ENCODE data around the gene AP3D1.

AP3D1 gene

GRCh38 chr19:2181633-2181997 is 30.2 kb upstream of the AP3D1 start:
- no peak for DNase-seq (ENCODE audit: low read depth in 2 of 2)

DNA sequence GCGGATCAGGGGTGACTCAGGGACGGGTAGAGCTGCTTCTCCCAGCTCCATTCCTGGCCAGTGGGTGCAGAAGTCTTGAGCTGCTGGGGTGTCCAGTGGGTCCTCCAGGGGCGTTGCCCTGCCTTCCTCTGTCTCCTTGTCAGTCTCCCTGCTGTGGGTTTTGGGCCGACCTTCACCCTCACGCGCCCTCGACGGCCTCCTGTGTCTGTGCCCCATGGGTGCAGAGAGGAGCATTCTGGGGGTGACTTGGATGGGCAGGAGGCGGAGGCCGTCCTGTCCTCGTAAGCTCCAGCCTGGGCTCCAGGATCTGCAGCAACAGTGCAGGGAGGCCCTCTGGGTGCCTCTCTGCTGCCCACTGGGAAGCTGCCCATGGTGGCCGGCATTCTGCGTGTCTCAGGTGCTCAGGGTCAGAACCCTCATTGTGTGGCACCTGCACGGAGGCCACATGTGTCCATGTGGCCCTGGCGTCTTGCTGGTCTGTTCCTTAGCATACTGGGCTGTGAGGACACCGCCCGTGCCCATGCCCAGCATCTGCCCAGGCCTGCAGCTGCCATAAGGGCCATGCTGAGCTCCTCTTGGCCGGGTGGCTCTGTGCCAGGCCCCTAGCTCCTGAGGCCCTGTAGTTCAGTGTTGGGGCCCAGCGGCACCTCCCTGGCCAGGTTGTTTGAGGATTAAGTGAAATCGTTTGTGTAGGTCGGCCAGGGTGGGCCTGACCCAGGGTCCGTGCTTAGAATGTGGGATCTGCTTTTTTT is 29.7 kb upstream of the AP3D1 start:
- DNase-seq (ENCODE audit: low read depth in 2 of 2) = no peak

- no peak for DNase-seq (ENCODE audit: low read depth in 2 of 2)
Measured at GRCh38 chr19:2180114-2180513, 28.7 kb upstream of the AP3D1 start.

- DNase-seq (ENCODE audit: low read depth in 2 of 2) = no peak
Measured at GRCh38 chr19:2179095-2179494, 27.7 kb upstream of the AP3D1 start.

- DNase-seq (ENCODE audit: low read depth in 2 of 2) = no peak
Measured at GRCh38 chr19:2176337-2176994, 25.1 kb upstream of the AP3D1 start.

GRCh38 chr19:2175742-2176141 is 24.4 kb upstream of the AP3D1 start:
- no peak for DNase-seq (ENCODE audit: low read depth in 2 of 2)

- no peak for DNase-seq (ENCODE audit: low read depth in 2 of 2)
Measured at GRCh38 chr19:2173767-2174577, 22.6 kb upstream of the AP3D1 start.

DNA sequence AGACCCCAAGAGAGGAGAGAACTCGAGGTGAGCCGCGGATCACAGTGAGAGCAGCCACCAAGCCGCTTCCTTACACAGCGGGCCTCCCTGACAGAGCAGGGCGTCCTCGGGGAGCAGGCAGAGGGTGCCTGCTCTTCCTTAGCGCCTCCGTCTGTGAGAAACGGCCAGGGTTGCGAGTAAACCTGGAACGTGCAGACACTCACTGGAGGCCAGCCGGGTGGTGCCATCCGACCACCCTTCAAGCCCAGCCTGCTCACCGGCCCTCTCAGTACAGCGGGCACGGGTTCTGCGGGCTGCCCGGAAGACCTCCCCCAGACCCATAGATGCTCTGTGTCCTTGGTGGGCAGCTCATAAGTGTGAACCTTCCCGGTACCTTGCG is 22.0 kb upstream of the AP3D1 start:
- no peak for DNase-seq (ENCODE audit: low read depth in 2 of 2)

GRCh38 chr19:2171349-2172145 is 20.2 kb upstream of the AP3D1 start:
- peak; percentile 58 to 76 for DNase-seq (ENCODE audit: low read depth in 2 of 2)

GRCh38 chr19:2170987-2171348 is 19.6 kb upstream of the AP3D1 start:
- no peak for DNase-seq (ENCODE audit: low read depth in 2 of 2)

DNA sequence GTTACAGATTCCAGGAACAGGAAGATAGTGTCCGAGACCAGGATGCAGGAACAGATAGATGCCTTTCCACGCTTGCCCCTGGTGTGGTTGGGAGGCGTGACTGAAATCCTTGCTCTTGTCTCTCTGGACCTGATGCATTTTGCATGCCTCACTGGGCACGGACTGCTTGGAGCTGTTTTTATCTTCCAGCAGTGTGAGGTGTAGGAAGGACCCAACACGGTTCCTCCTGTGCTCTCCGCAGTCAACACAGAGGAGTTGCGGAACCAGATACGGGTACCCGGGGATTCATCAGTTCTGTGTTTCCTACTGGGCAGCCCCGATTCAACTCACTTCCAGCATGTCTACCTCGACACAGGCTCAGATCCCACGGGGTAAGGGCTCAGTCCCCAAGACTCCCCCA is 18.9 kb upstream of the AP3D1 start:
- DNase-seq (ENCODE audit: low read depth in 2 of 2) = no peak

DNA sequence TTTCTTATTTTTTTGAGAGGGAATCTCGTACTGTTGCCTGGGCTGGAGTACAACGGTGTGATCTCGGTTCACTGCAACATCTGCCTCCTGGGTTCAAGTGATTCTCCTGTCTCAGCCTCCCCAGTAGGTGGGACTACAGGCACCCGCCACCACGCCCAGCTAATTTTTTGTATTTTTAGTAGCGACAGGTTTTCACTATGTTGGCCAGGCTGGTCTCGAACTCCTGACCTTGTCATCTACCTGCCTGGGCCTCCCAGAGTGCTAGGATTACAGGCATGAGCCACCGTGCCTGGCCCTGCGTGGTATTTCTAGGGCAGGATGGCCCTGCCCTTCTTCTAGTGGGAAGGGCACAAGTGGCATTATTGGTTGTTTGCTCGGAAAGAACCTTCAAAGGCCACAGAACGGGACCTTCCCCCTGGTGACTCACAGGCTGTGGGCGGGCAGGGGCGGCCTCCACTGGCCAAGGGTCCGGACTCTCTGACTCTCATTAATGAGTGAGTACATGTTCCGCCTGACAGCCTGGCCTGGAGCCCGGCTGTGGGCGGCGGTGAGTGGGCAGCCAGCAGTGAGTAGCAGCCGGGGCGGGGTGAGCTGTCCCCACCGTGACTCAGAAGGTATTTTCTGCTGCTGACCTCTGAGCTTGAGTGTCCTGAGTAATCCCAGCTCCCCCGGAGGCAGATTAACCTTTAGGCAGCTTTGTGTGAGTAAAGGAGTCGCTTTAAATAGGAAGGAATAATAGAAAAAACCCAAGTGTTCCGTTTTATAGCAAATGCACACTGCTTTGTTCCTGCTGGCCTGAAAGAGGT is 17.5 kb upstream of the AP3D1 start:
- DNase-seq (ENCODE audit: low read depth in 2 of 2) = peak; percentile 58 to 78

GRCh38 chr19:2167896-2168618 is 16.7 kb upstream of the AP3D1 start:
- no peak for DNase-seq (ENCODE audit: low read depth in 2 of 2)

DNA sequence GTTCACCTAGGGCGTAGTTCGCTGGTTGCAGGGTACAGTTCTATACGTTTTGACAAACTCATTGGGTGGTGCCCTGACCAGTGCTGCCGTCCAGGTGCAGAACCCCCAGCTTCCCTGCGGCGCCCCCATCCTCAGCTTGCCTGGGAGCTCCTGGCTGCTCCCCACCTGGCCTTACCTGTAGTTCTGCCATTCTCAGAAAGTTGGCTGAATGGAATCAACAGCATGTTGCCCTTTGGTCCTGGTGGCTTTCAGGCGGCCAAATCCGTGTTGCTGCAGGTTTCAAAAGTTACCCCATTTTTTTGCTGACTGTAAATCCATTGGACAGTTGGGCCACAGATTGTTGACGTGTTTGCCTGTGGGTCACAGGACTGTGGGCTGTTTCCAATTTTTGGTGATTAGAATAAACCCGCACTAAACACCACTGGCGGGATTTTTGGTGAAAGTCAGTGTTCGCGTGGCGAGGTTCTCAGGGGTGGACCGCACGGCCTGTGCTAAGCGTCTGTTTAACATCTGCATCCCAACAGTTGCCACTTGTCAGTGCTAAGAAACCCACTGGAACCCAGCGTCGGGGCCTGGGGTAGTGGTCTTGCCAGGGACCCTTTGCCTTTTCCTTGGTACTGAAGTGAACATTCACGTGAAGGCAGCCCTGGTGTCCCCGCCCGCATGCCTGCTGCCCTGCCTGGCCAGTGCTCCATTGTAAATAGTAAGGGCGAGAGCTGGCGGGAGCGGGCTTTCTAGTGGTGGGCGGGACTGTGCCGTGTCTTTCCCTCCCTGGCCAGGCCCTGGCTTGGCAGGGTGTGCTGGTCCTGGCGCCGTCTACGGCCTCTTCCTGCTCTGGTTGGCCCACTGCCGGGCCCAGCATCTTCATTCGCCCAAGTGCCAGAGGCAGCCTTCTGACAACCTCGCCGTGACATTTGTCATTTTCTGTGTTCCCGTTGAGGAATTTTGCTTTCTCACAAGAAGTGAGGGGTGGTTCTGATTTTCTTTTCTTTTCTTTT is 15.7 kb upstream of the AP3D1 start:
- no peak for DNase-seq (ENCODE audit: low read depth in 2 of 2)

GRCh38 chr19:2164020-2164998 is 12.9 kb upstream of the AP3D1 start:
- no peak for DNase-seq (ENCODE audit: low read depth in 2 of 2)

DNA sequence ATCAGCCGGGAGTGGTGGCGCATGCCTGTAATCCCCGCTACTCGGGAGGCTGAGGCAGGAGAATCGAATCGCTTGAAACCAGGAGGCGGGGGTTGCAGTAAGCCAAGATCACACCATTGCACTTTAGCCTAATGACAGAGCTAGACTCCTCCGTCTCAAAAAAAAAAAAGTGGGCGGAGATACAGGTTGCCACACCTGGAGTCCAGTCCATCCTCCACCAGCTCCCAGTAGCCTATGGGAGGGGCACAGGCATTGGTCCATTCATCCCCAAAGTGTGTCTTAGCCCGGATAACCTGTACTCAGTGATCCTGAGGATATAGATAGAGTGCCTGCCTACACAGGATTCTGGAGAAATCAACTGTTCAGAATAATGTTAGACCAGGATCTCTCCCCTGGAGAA is 9.0 kb upstream of the AP3D1 start:
- no peak for DNase-seq (ENCODE audit: low read depth in 2 of 2)

- DNase-seq (ENCODE audit: low read depth in 2 of 2) = no peak
Measured at GRCh38 chr19:2157452-2157851, 6.1 kb upstream of the AP3D1 start.

DNA sequence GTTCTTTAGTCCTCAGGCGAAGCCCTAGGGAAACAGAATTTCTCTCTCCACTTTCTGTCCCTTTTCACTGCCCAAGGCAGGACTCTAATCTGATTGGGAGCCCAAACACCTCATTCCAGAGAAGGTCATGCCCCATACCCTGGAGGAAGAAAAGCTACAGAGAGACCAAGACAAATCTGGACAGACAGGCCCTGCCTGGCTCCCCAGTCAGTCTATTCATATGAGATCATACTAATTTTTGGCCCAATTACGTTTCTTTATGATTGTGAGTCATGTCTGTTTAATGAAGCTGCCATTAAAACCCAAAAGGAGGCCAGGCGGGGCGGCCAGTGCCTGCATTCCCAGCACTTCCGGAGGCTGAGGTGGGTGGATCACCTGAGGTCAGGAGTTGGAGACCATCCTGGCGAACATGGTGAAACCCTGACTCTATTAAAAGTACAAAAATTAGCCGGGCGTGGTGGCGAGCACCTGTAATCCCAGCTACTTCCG is 3.3 kb upstream of the AP3D1 start:
- DNase-seq (ENCODE audit: low read depth in 2 of 2) = no peak
